Measurements from ENCODE around the gene GRM3.

The GRM3 gene

DNA sequence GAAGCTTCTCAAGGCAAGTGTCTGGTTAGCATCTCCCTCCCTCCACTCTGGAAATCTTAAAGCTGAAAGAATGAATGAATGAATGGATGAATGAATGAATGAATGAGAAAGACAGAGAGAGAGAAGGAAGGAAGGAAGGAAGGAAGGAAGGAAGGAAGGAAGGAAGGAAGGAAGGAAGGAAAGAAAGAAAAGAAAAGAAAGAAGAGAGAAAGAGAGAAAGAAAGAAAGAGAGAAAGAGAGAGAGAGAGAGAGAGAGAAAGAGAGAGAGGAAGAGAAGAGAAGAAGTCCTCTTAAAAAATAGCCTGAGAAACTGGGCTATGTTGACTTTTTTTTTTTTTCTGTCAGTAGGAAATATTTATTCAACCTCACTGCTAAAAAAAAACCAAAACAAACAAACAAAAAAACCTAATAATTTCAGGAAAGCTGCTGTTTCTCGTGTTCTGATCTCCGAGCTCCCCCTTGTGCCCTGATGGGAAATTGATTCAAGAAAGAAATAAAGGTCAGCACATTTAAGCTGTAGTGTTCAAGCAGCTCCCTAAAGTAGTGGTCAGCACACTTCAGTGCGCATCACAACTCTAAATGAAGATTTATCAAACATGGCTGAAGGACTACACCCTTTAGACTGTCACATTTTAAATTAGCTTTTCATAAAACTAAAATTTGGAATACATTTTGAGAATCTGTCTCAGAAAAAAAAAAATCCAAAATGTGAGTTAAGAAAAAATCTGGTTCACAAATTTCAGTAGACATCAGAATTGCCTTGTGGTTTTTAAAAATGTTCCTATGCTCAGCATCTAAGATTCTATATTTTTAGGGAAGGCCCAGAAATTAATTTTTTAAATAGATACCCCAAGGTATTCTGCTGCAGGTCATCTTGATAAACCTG, 261.5 kb downstream of the GRM3 start:
- Histone ChIP-seq H3K4me3 (no peak overlapping the region), H3K9me3 (replicated peaks in 1 of 11) (no peaks in the 10 kb centered on the region), H3K36me3 (no peaks in the 10 kb centered on the region), H3K9ac (no peak overlapping the region), H3K4me1 (no peaks in the 10 kb centered on the region), H3K4me2 (no peak overlapping the region), H3K27me3 (no peaks in the 10 kb centered on the region), H4K20me1 (peaks cover 0 to 3% (median 0%) of the 10 kb centered on the region in 11 experiments; a peak in 1 of 22 replicates), H3K27ac (no peak overlapping the region)
- TF ChIP-seq Cebpa-rat (IDR thresholded peaks at IDR 0.05) = no peak

DNA sequence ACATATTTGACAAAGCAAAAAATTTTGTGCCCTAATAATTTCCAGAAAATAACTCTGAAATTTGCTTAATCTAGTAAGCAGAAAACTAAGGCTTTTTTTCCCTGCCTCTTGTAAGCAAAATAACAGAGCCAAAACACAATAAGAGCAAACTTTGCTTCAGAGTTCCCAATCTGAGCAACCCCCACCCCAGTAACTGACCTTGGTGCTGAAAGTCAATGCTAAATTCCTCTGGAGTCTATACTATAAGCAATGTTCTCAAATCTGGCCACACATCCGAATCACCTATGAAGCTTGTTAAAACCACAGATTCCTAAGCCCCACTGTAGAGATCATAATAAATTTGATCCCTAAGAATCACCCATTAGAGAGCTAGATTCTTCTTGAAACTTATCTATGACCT, 265.2 kb downstream of the GRM3 start:
- Histone ChIP-seq H3K27ac (no peak overlapping the region), H3K4me3 (no peak overlapping the region), H3K9ac (no peak overlapping the region), H3K4me2 (no peak overlapping the region), H3K36me3 (no peaks in the 10 kb centered on the region), H3K9me3 (replicated peaks in 1 of 11) (no peaks in the 10 kb centered on the region), H3K4me1 (no peaks in the 10 kb centered on the region), H4K20me1 (peaks cover 0 to 3% (median 0%) of the 10 kb centered on the region in 11 experiments; a peak in 1 of 22 replicates), H3K27me3 (no peaks in the 10 kb centered on the region)
- no peak for TF ChIP-seq Cebpa-rat (IDR thresholded peaks at IDR 0.05)

DNA sequence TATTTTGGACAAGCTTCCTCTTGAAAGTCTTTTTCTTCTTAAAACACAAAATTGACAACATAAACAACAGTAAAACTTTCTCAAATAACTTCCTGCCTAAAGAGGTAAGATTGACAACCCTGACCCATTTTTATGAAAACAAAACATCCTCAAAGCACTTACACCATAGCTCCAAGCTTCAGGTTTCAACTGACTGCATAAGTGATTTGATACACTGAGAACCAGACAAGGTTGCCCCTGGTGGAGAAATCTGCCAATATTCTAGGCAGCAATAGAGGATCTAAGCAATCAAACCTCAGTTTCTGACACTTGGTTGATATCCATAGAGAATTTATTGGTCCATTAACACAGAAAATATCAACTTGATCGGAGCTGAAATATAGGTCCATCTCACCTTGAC, 267.9 kb downstream of the GRM3 start:
- no peak for TF ChIP-seq Cebpa-rat (IDR thresholded peaks at IDR 0.05)
- Histone ChIP-seq H3K4me1 (no peaks in the 10 kb centered on the region), H3K27me3 (no peaks in the 10 kb centered on the region), H3K9ac (no peak overlapping the region), H4K20me1 (no peaks in the 10 kb centered on the region), H3K4me3 (no peak overlapping the region), H3K27ac (no peak overlapping the region), H3K4me2 (no peak overlapping the region), H3K9me3 (replicated peaks in 1 of 11) (no peaks in the 10 kb centered on the region), H3K36me3 (no peaks in the 10 kb centered on the region)

- Histone ChIP-seq H3K36me3 (no peaks in the 10 kb centered on the region), H3K9ac (no peak overlapping the region), H3K4me1 (no peaks in the 10 kb centered on the region), H3K4me3 (no peak overlapping the region), H4K20me1 (no peaks in the 10 kb centered on the region), H3K4me2 (no peak overlapping the region), H3K27ac (no peak overlapping the region), H3K9me3 (replicated peaks in 1 of 11) (no peaks in the 10 kb centered on the region), H3K27me3 (no peaks in the 10 kb centered on the region)
- no peak for TF ChIP-seq Cebpa-rat (IDR thresholded peaks at IDR 0.05)
Measured at GRCh38 chr7:86913709-86914108, 270.0 kb downstream of the GRM3 start.
